ENCODE measurements around the gene FAM25G.

The FAM25G gene

DNA sequence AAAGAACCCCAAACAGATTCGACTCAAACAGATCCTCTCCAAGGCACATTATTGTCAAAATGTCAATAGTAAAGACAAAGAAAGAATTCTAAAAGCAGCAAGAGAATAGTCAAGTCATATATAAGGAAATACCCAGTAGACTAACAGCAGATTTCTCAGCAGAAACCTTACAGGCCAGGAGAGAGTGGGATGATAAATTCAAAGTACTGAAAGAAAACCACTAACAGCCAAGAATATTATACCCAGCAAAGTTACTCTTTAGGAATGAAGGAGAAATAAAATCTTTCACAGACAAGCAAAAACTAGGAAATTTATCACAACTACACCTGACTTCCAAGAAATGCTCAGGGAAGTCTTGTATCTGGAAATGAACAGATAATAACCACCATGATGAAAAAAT is 45.8 kb downstream of the FAM25G start:
- no peak for DNase-seq

DNA sequence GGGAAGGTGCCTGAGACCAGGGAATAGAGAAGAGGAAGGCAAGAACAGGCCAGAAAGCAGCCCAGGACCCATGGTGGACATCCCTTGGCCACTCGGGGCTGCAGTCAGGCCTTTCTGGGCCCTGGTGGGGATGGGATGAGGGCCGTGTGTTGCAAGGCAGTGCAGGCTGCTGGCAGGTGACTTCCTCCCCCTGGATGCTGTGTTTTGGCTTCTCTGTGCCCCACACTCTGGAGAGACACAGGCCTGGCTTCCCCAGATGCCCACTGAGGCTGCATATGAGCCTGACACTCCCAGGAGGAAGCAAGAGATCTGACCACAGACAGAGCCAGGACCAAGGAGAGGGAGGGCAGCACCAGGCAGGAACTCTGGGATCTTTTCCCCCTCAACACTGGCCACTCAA is 47.5 kb downstream of the FAM25G start:
- no peak for DNase-seq

DNA sequence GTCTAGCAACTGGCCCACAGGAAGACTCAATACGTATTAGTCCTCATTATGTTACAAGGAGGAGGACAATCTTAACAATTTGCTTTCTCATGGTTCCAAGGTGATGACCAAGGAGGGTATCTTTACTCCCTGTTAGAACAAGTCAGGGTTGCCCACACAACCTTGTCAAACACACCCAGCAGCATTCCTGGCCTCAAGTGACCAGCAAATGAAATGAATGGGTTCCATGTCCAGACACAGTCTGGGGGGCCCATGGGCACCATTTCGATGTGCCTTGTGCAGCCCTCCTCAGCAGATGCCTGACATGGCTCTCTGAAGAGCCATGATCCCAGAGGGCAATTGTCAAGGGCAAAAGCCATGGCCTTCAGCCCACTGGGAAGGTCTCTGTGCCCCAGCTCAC is 48.4 kb downstream of the FAM25G start:
- no peak for DNase-seq

DNA sequence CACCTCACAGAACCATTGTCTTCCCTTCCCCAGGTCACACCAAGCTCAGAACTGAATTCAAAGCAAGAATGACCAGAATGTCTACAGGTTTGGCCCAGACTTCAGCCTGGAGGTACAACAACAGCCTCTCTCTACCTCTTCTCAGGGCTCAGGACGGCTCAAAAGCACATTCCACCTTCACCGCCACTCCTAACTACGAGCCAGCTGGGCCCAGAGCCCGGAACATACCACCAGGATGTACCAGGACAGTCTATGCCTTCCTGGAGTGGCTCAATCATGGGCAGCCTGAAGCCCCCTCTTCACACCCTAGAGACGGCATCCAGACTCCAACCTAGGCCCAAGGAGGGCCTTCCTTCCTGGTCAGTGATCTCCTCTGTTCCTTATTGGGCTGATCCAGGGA is 49.1 kb downstream of the FAM25G start:
- DNase-seq = no peak

DNA sequence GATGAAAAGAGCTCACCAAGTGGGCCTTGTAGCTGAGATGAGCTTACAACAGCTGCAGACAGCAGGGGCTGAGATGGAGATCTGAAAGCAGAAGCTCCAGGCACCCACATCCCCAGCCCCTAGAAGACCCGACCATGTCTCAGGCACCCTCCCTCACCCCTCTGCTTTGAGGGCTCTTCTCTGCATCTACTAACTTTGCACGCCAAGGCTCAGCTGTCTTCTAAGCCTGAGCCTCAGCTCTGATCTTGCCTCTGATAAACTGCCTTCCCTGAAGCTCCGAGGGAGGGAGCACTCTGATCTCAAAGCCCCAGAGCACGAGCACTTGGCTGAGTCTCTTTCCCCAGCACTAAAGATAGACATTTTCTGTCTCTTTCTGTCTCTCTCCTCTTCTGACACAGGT is 49.6 kb downstream of the FAM25G start:
- DNase-seq = no peak

DNA sequence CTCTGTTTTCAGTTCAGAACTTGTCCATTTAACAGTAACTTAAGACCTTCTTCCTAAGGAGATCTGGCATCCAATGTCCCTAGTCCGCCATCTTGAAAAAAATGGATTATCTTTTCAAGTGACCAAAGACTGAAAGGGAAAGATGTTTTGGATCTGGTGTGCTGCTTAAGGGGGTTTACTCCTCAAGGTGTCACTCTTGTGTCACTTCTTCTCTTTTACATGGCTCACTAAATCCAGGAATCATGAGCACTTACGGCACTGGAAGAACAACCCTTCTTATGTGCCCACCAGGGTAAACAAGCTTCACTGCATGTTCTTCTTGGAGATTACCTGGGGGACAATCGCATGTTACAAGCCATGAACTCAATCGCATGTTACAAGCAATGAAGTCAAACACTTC is 51.3 kb downstream of the FAM25G start:
- DNase-seq = no peak

DNA sequence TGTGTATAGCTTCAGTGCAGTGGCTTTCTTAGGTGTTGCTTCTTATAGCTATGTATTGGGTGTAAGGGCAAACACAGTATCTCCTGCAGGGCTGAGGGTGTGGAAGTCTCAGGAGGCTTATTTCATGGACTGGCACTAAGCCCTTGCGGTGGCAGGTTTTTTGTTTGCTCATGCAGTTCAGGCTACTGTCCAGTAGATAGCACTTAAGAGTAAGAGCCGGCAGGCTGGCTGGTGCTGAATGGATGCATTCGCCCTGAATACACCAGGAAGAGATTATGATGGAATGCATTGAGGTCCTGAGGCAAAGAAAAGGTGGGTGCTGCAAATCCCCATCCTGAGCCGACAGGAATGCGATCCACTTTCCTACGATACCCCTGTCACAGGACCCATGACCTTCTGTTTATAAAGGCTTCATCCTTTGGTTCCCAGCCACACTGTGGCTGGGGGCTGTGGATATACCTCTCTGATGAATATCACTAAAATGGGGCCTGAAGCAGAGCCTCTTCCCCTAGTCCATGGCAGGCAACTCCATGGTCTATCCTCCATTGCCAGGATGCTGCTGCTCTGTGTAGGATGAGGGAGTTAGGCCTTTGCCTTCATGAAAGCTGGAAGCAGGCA is 52.5 kb downstream of the FAM25G start:
- no peak for DNase-seq
